GM12874 (cell line): ENCODE data around the gene TEX9.

ENCODE experiments used
- CTCF ChIP-seq: IDR thresholded peaks from 2 replicates; pipeline ENCODE4 v1.5.1; 2011; ENCODE audit warnings: low read depth, mild to moderate bottlenecking, control low read depth, low read length, moderate library complexity; ENCODE audit not compliant: insufficient read depth

The TEX9 gene

GRCh38 chr15:56337084-56337725, 28.0 kb upstream of the TEX9 start:
- TF ChIP-seq CTCF, result no peak

GRCh38 chr15:56339594-56339993, 25.6 kb upstream of the TEX9 start:
- no peak for TF ChIP-seq CTCF

GRCh38 chr15:56341201-56341600, 24.0 kb upstream of the TEX9 start:
- no peak for TF ChIP-seq CTCF

- TF ChIP-seq CTCF, result no peak
Observed at GRCh38 chr15:56342653-56343052, 22.6 kb upstream of the TEX9 start.

GRCh38 chr15:56343879-56344278, 21.3 kb upstream of the TEX9 start:
- no peak for TF ChIP-seq CTCF

GRCh38 chr15:56344336-56344735, 20.9 kb upstream of the TEX9 start:
- TF ChIP-seq CTCF, result no peak

- no peak for TF ChIP-seq CTCF
Observed at GRCh38 chr15:56346414-56346813, 18.8 kb upstream of the TEX9 start.
